B cell (primary cell): ENCODE results near the gene ITPR2. TPM values are rescaled to one million over a fixed set of nuclear protein-coding genes. Genes with fewer than 3 reads are reported as not detected.

ENCODE experiments used
- ATAC-seq: fragments of 200-7000 bp; cut with Tn5 transposase; one replicate; pipeline ENCODE4 v1.10.0; 2021; ENCODE audit warnings: low read depth, mild to moderate bottlenecking, moderate number of reproducible peaks, moderate library complexity
- CTCF ChIA-PET: fragments of 350-600 bp; sonication (Branson Sonifier 250); formaldehyde crosslinking; loops from one replicate; lab custom pipeline; 2021; ENCODE audit warnings: antibody characterized with exemption, inconsistent platforms; lab: Charles Lee
- POLR2A ChIA-PET: fragments of 350-600 bp; sonication (Branson Sonifier 250); formaldehyde crosslinking; loops from one replicate; lab custom pipeline; 2021; ENCODE audit warnings: antibody characterized with exemption; lab: Charles Lee
- DNase-seq: peaks from one replicate; pipeline ENCODE4 v3.0.0; 2013
- H2AFZ ChIP-seq: 2 replicates; pipeline ENCODE4 v1.6.1; 2012; ENCODE audit warnings: mild to moderate bottlenecking, low read depth, low read length; ENCODE audit not compliant: insufficient read depth, poor library complexity, severe bottlenecking
- H3K27ac ChIP-seq, 2 donors: 1 replicate in 1 of 2; 2 replicates in 1 of 2; pipeline ENCODE4 v1.5.1; 2012 to 2013; ENCODE audit warnings: low read length in 2 of 2, mild to moderate bottlenecking in 2 of 2, moderate library complexity in 1 of 2
- H3K27me3 ChIP-seq, 4 experiments: fragments of 200-600 bp in 1 of 4; sonication (generic) in 1 of 4; replicated peaks in 1 of 4; 1 replicate in 2 of 4; 2 replicates in 2 of 4; pipeline versions ENCODE4 v1.6.1 to v1.7.0; 2013 to 2016; ENCODE audit warnings: low read length in 3 of 4, mild to moderate bottlenecking in 2 of 4, mixed read lengths in 1 of 4, moderate library complexity in 1 of 4; ENCODE audit not compliant: insufficient read depth in 4 of 4, control insufficient read depth in 3 of 4; ENCODE audit errors: control extremely low read depth in 1 of 4
- H3K36me3 ChIP-seq, 2 experiments: replicated peaks in 1 of 2; 1 replicate in 1 of 2; 2 replicates in 1 of 2; pipeline versions ENCODE4 v1.6.1 to v1.7.1; 2013; ENCODE audit warnings: low read length in 1 of 2; ENCODE audit not compliant: insufficient read depth in 2 of 2, control insufficient read depth in 1 of 2; ENCODE audit errors: control extremely low read depth in 1 of 2, extremely low read depth in 1 of 2
- H3K4me1 ChIP-seq, 2 donors: fragments of 200-600 bp in 1 of 2; sonication (generic) in 1 of 2; 1 replicate in 1 of 2; 2 replicates in 1 of 2; pipeline versions ENCODE4 v1.5.1 to v1.6.1; 2013 to 2017; ENCODE audit warnings: low read length in 2 of 2; ENCODE audit not compliant: control insufficient read depth in 2 of 2, insufficient read depth in 2 of 2
- H3K4me2 ChIP-seq: replicated peaks from 2 replicates; pipeline ENCODE3; 2012; ENCODE audit warnings: mild to moderate bottlenecking, low read depth, low read length; ENCODE audit not compliant: poor library complexity, severe bottlenecking
- H3K4me3 ChIP-seq, 5 experiments: fragments of 200-600 bp in 1 of 5; sonication (generic) in 1 of 5; 1 replicate in 3 of 5; 2 replicates in 2 of 5; pipeline versions ENCODE4 v1.5.1 to v1.7.0; 2011 to 2016; ENCODE audit warnings: low read length in 4 of 5, mild to moderate bottlenecking in 4 of 5, low read depth in 2 of 5, control low read depth in 1 of 5, moderate library complexity in 1 of 5; ENCODE audit not compliant: insufficient read depth in 1 of 5; ENCODE audit errors: control extremely low read depth in 1 of 5, extremely low read depth in 1 of 5
- H3K79me2 ChIP-seq: fragments of 200-600 bp; sonication (generic); one replicate; pipeline ENCODE4 v1.6.0; 2016; ENCODE audit warnings: low read length; ENCODE audit not compliant: control insufficient read depth, insufficient read depth
- H3K9ac ChIP-seq: fragments of 200-600 bp; sonication (generic); 2 replicates; pipeline ENCODE4 v1.6.1; 2017; ENCODE audit warnings: mild to moderate bottlenecking, low read length, moderate library complexity
- H3K9me3 ChIP-seq, 3 donors: one replicate each; pipeline versions ENCODE4 v1.6.1 to v1.7.1; 2013; ENCODE audit warnings: low read length in 2 of 3; ENCODE audit not compliant: control insufficient read depth in 2 of 3, insufficient read depth in 1 of 3; ENCODE audit errors: control extremely low read depth in 1 of 3
- H4K20me1 ChIP-seq: 2 replicates; pipeline ENCODE4 v1.6.0; 2012; ENCODE audit warnings: mild to moderate bottlenecking, low read length; ENCODE audit not compliant: insufficient read depth, control insufficient read depth, poor library complexity, severe bottlenecking
- H3K27ac Mint-ChIP-seq: one replicate; pipeline ENCODE4 v1.8.0; 2021; ENCODE audit warnings: mixed read lengths
- H3K27me3 Mint-ChIP-seq: one replicate; pipeline ENCODE4 v1.8.0; 2021; ENCODE audit warnings: mixed read lengths
- H3K4me1 Mint-ChIP-seq: one replicate; pipeline ENCODE4 v1.8.0; 2021; ENCODE audit warnings: mixed read lengths
- H3K4me3 Mint-ChIP-seq: one replicate; pipeline ENCODE4 v1.8.0; 2021; ENCODE audit warnings: mixed read lengths
- H3K9me3 Mint-ChIP-seq: one replicate; pipeline ENCODE4 v1.8.0; 2022; ENCODE audit warnings: mixed read lengths; ENCODE audit not compliant: insufficient read depth
- CTCF ChIP-seq: fragments of 200-600 bp; IDR thresholded peaks from one replicate; pipeline ENCODE4 v1.8.0; 2022; ENCODE audit warnings: antibody characterized with exemption, mild to moderate bottlenecking
- EZH2 ChIP-seq: IDR thresholded peaks from 2 replicates; pipeline ENCODE4 v1.6.1; 2012; ENCODE audit warnings: borderline replicate concordance, low read depth, mild to moderate bottlenecking, moderate library complexity, low read length; ENCODE audit not compliant: insufficient read depth, poor library complexity, severe bottlenecking
- WGBS: methylation state at CpG from one replicate; pipeline ENCODE4 v1.1.5; 2013; ENCODE audit warnings: missing lambda C conversion rate; ENCODE audit not compliant: insufficient coverage; 5-methylcytosine and 5-hydroxymethylcytosine counted together
- intact Hi-C: fragments of 100-400 bp; cut with micrococcal nuclease; formaldehyde crosslinking; loops from one replicate; pipeline ENCODE4 v1.10.0; 2022
- polyA plus RNA-seq: library from polyadenylated mRNA; depleted of rRNA; stranded (reverse); fragments of >200 nt; gene quantifications from 2 replicates; pipeline ENCODE4 v1.2.3, GENCODE V29; 2012
- total RNA-seq, 2 donors: library from RNA; stranded (reverse); fragments of 120-200 nt in 1 of 2; gene quantifications; 1 replicate in 1 of 2; 2 replicates in 1 of 2; pipeline versions ENCODE4 v1.2.3 to v1.2.4, GENCODE V29; 2013 to 2022

ITPR2 gene
- total and polyA plus RNA-seq, 2 donors (not counting 1 experiment from before 2014, with no cell fraction given) = 4.3 to 113 TPM

GRCh38 chr12:26830783-26831551 is 2.0 kb downstream of the ITPR2 start:
- TF ChIP-seq CTCF (no peak), EZH2 (no peak)
- H3K27me3 Mint-ChIP-seq = no peaks in the 10 kb centered on the region
- peak overlapping the region; percentile 76 for H3K4me3 Mint-ChIP-seq
- ChIA-PET CTCF (interaction anchor here (1.6 to 5.6 kb wide), 4 partner anchors 10 to 54 kb away, joined by 3 to 68 read pairs (median 14); no protein-coding TSS in a partner anchor), POLR2A (no interaction called here)
- Histone ChIP-seq H4K20me1 (peaks cover 10% of the 10 kb centered on the region), H2AFZ (no peak overlapping the region), H3K79me2 (peaks cover 57% of the 10 kb centered on the region), H3K4me2 (peak overlapping the region; percentile 39), H3K27me3 (no peaks in the 10 kb centered on the region), H3K4me3 (peak overlapping the region in 1 of 5 experiments; percentile 20), H3K9ac (no peak overlapping the region), H3K36me3 (no peaks in the 10 kb centered on the region), H3K9me3 (no peaks in the 10 kb centered on the region), H3K4me1 (peaks cover 15 to 25% of the 10 kb centered on the region in 2 donors), H3K27ac (no peak overlapping the region)
- intact Hi-C loops = loop anchor here (5.0 to 10.0 kb wide), 3 partner anchors 39 to 1674 kb away; no protein-coding TSS in a partner anchor
- ATAC-seq (no peak), DNase-seq (peak; percentile 19)
- whole genome bisulfite sequencing = 90% methylated on average over 11 of the region's 13 CpGs
- H3K9me3 Mint-ChIP-seq = no peaks in the 10 kb centered on the region
- H3K27ac Mint-ChIP-seq = peak overlapping the region; percentile 73
- peaks cover 66% of the 10 kb centered on the region for H3K4me1 Mint-ChIP-seq

GRCh38 chr12:26830363-26830762 is 2.6 kb downstream of the ITPR2 start:
- TF ChIP-seq CTCF = no peak
- TF ChIP-seq EZH2 = no peak
- no peak overlapping the region for H3K27ac Mint-ChIP-seq
- peak overlapping the region; percentile 39 for H3K4me2 ChIP-seq
- no peaks in the 10 kb centered on the region for H3K27me3 ChIP-seq
- peaks cover 66% of the 10 kb centered on the region for H3K4me1 Mint-ChIP-seq
- H3K9ac ChIP-seq = no peak overlapping the region
- H3K4me3 Mint-ChIP-seq = peak overlapping the region; percentile 76
- ChIA-PET CTCF (interaction anchor here (3.5 to 5.6 kb wide), 2 partner anchors 15 to 55 kb away, joined by 23 to 68 read pairs; no protein-coding TSS in a partner anchor), POLR2A (no interaction called here)
- peaks cover 10% of the 10 kb centered on the region for H4K20me1 ChIP-seq
- no peaks in the 10 kb centered on the region for H3K36me3 ChIP-seq
- intact Hi-C loops = loop anchor here (5.0 to 10.0 kb wide), 3 partner anchors 38 to 1673 kb away; no protein-coding TSS in a partner anchor
- no peak overlapping the region for H3K4me3 ChIP-seq
- no peak overlapping the region for H2AFZ ChIP-seq
- H3K27me3 Mint-ChIP-seq = no peaks in the 10 kb centered on the region
- H3K4me1 ChIP-seq = peaks cover 15 to 25% of the 10 kb centered on the region in 2 donors
- ATAC-seq = no peak
- H3K27ac ChIP-seq = no peak overlapping the region
- H3K79me2 ChIP-seq = peaks cover 63% of the 10 kb centered on the region
- no CpG with 5 or more reads among the region's 1 CpG for WGBS
- H3K9me3 Mint-ChIP-seq = no peaks in the 10 kb centered on the region
- H3K9me3 ChIP-seq = no peaks in the 10 kb centered on the region
- no peak for DNase-seq
